Breast epithelium (tissue), 4 donors: ENCODE data around the gene SLIT1. TPM values are rescaled to one million over a fixed set of nuclear protein-coding genes. Genes with fewer than 3 reads are reported as not detected.
A peak's percentile ranks its signal among the peaks of the same experiment; 100 is the strongest.

Experiments used
- DNase-seq, 2 donors: peaks; one replicate each; pipeline ENCODE4 v3.0.0-alpha.2; 2019; ENCODE audit warnings: low spot score in 2 of 2
- H3K27ac ChIP-seq, 2 donors: fragments of 200-600 bp; sonication (generic) in 1 of 2; one replicate each; pipeline ENCODE4 v1.5.1; 2016 to 2019; ENCODE audit warnings: mild to moderate bottlenecking in 1 of 2
- H3K27me3 ChIP-seq, 2 donors: fragments of 200-600 bp; sonication (generic) in 1 of 2; one replicate each; pipeline versions ENCODE4 v1.5.1 to v1.6.0; 2017 to 2019; ENCODE audit warnings: control low read depth in 1 of 2, mild to moderate bottlenecking in 1 of 2
- H3K36me3 ChIP-seq: fragments of 200-600 bp; one replicate; pipeline ENCODE4 v1.5.1; 2019
- H3K4me1 ChIP-seq, 2 donors: fragments of 200-600 bp; sonication (generic); one replicate each; pipeline ENCODE4 v1.5.1; 2016 to 2019; ENCODE audit warnings: control low read depth in 1 of 2
- H3K4me3 ChIP-seq, 3 donors: fragments of 200-600 bp; sonication (generic); 1 replicate in 2 of 3; 2 replicates in 1 of 3; pipeline ENCODE4 v1.5.1; 2016 to 2019; ENCODE audit warnings: mild to moderate bottlenecking in 3 of 3, moderate library complexity in 2 of 3
- H3K9me3 ChIP-seq, 2 donors: fragments of 200-600 bp; sonication (generic) in 1 of 2; one replicate each; pipeline ENCODE4 v1.5.1; 2016 to 2019; ENCODE audit warnings: control low read depth in 1 of 2
- CTCF ChIP-seq, 3 donors: fragments of 450-650 bp; IDR thresholded peaks; one replicate each; pipeline ENCODE4 v1.5.1; 2016 to 2017; ENCODE audit warnings: antibody characterized with exemption in 3 of 3, mild to moderate bottlenecking in 3 of 3, moderate library complexity in 3 of 3
- POLR2A ChIP-seq: fragments of 450-650 bp; IDR thresholded peaks from one replicate; pipeline ENCODE4 v1.6.1; 2016; ENCODE audit warnings: antibody characterized with exemption, mild to moderate bottlenecking, moderate library complexity
- POLR2AphosphoS5 ChIP-seq, 3 donors: sonication (generic); formaldehyde crosslinking; IDR thresholded peaks; one replicate each; pipeline ENCODE4 v1.6.1; 2017; ENCODE audit warnings: antibody characterized with exemption in 3 of 3
- intact Hi-C: fragments of 100-400 bp; cut with DNase I; formaldehyde crosslinking; loops from one replicate; pipeline ENCODE4 v1.15.1; 2023; ENCODE audit warnings: low total_unique reads
- total RNA-seq, 3 donors: library from RNA; depleted of rRNA; stranded (reverse); fragments of >200 nt; gene quantifications; one replicate each; pipeline ENCODE4 v1.1.0, GENCODE V29; 2016

The SLIT1 gene
- total RNA-seq, 3 donors from 2014 or later, result under 0.01 to 0.44 (median 0.16) TPM

- intact Hi-C loops, result no loop called here
- no peaks in the 10 kb centered on the region for H3K36me3 ChIP-seq
- H3K27ac ChIP-seq, result no peak overlapping the region
- H3K27me3 ChIP-seq, result no peaks in the 10 kb centered on the region
- no peaks in the 10 kb centered on the region for H3K4me1 ChIP-seq
- no peaks in the 10 kb centered on the region for H3K9me3 ChIP-seq
- DNase-seq, result no peak
- H3K4me3 ChIP-seq, result peak overlapping the region; percentile 41 to 67 (median 54)
- no peak for TF ChIP-seq POLR2AphosphoS5 (IDR thresholded peaks at IDR 0.05)
- TF ChIP-seq CTCF (IDR thresholded peaks at IDR 0.05), result no peak
- no peak for TF ChIP-seq POLR2A
Measured at GRCh38 chr10:97195706-97196222, 10.0 kb upstream of the SLIT1 start.

GRCh38 chr10:97192952-97193435, 7.2 kb upstream of the SLIT1 start:
- Histone ChIP-seq H3K4me3 (no peak overlapping the region), H3K36me3 (no peaks in the 10 kb centered on the region), H3K9me3 (no peaks in the 10 kb centered on the region), H3K27me3 (no peaks in the 10 kb centered on the region), H3K4me1 (no peaks in the 10 kb centered on the region), H3K27ac (no peak overlapping the region)
- peak in 1 of 2 donors; percentile 15 for DNase-seq
- intact Hi-C loops, result no loop called here
- TF ChIP-seq CTCF (IDR thresholded peaks at IDR 0.05) (no peak), POLR2AphosphoS5 (IDR thresholded peaks at IDR 0.05) (no peak), POLR2A (no peak)

- H3K4me3 ChIP-seq, result no peak overlapping the region
- peaks cover 0 to 5% of the 10 kb centered on the region in 2 donors for H3K4me1 ChIP-seq
- DNase-seq, result no peak
- TF ChIP-seq POLR2A, result no peak
- H3K9me3 ChIP-seq, result no peaks in the 10 kb centered on the region
- H3K27me3 ChIP-seq, result peaks cover under 1 to 9% of the 10 kb centered on the region in 2 donors
- intact Hi-C loops, result no loop called here
- no peak overlapping the region for H3K27ac ChIP-seq
- H3K36me3 ChIP-seq, result no peaks in the 10 kb centered on the region
Measured at GRCh38 chr10:97190450-97190849, 4.7 kb upstream of the SLIT1 start.

GRCh38 chr10:97188261-97188711, 2.5 kb upstream of the SLIT1 start:
- no peaks in the 10 kb centered on the region for H3K36me3 ChIP-seq
- TF ChIP-seq POLR2A (no peak), CTCF (IDR thresholded peaks at IDR 0.05) (no peak), POLR2AphosphoS5 (IDR thresholded peaks at IDR 0.05) (no peak)
- H3K4me3 ChIP-seq, result no peak overlapping the region
- no peak overlapping the region for H3K27ac ChIP-seq
- no peaks in the 10 kb centered on the region for H3K9me3 ChIP-seq
- intact Hi-C loops, result no loop called here
- H3K27me3 ChIP-seq, result peaks cover 5 to 25% of the 10 kb centered on the region in 2 donors
- H3K4me1 ChIP-seq, result peaks cover 0 to 7% of the 10 kb centered on the region in 2 donors
- no peak for DNase-seq

GRCh38 chr10:97186911-97187310, 1.2 kb upstream of the SLIT1 start:
- Histone ChIP-seq H3K36me3 (no peaks in the 10 kb centered on the region), H3K4me1 (peaks cover 0 to 7% of the 10 kb centered on the region in 2 donors), H3K27me3 (peaks cover 5 to 25% of the 10 kb centered on the region in 2 donors), H3K27ac (no peak overlapping the region), H3K9me3 (no peaks in the 10 kb centered on the region), H3K4me3 (no peak overlapping the region)
- intact Hi-C loops, result no loop called here
- DNase-seq, result peak in 1 of 2 donors; percentile 35
- TF ChIP-seq POLR2A (no peak), POLR2AphosphoS5 (IDR thresholded peaks at IDR 0.05) (no peak), CTCF (IDR thresholded peaks at IDR 0.05) (no peak)
